ENCODE data around the gene BICRA.
"Not testable (repeated sequence)": the region's sequence is repeated elsewhere in the genome, so short reads cannot be mapped to it uniquely, and the experiment has no call there.

BICRA gene

GRCh38 chr19:47663435-47663910 lies 54.5 kb downstream of the BICRA start:
- no peak for DNase-seq (ENCODE audit: low read depth in 2 of 2)

GRCh38 chr19:47663911-47664771 lies 55.2 kb downstream of the BICRA start:
- DNase-seq (ENCODE audit: low read depth in 2 of 2): no peak

- DNase-seq (ENCODE audit: low read depth in 2 of 2): not testable (repeated sequence)
Observed at GRCh38 chr19:47668556-47668955, 59.6 kb downstream of the BICRA start.

- no peak for DNase-seq (ENCODE audit: low read depth in 2 of 2)
Observed at GRCh38 chr19:47670736-47671135, 61.8 kb downstream of the BICRA start.

GRCh38 chr19:47671499-47671898 lies 62.6 kb downstream of the BICRA start:
- DNase-seq (ENCODE audit: low read depth in 2 of 2): no peak

- no peak for DNase-seq (ENCODE audit: low read depth in 2 of 2)
Observed at GRCh38 chr19:47673426-47673825, 64.5 kb downstream of the BICRA start.

- DNase-seq (ENCODE audit: low read depth in 2 of 2): no peak
Observed at GRCh38 chr19:47674548-47674947, 65.6 kb downstream of the BICRA start.

- DNase-seq (ENCODE audit: low read depth in 2 of 2): no peak
Observed at GRCh38 chr19:47675271-47675670, 66.3 kb downstream of the BICRA start.

- DNase-seq (ENCODE audit: low read depth in 2 of 2): no peak
Observed at GRCh38 chr19:47675859-47676258, 66.9 kb downstream of the BICRA start.

- no peak for DNase-seq (ENCODE audit: low read depth in 2 of 2)
Observed at GRCh38 chr19:47676811-47677210, 67.9 kb downstream of the BICRA start.

GRCh38 chr19:47679251-47679900 lies 70.4 kb downstream of the BICRA start:
- no peak for DNase-seq (ENCODE audit: low read depth in 2 of 2)

- DNase-seq (ENCODE audit: low read depth in 2 of 2): no peak
Observed at GRCh38 chr19:47679922-47680857, 71.3 kb downstream of the BICRA start.

- no peak for DNase-seq (ENCODE audit: low read depth in 2 of 2)
Observed at GRCh38 chr19:47680858-47681332, 72.0 kb downstream of the BICRA start.

- no peak for DNase-seq (ENCODE audit: low read depth in 2 of 2)
Observed at GRCh38 chr19:47681388-47681787, 72.5 kb downstream of the BICRA start.

- DNase-seq (ENCODE audit: low read depth in 2 of 2): no peak
Observed at GRCh38 chr19:47681936-47682335, 73.0 kb downstream of the BICRA start.

- DNase-seq (ENCODE audit: low read depth in 2 of 2): no peak
Observed at GRCh38 chr19:47682939-47683338, 74.0 kb downstream of the BICRA start.

GRCh38 chr19:47686679-47687450 lies 77.9 kb downstream of the BICRA start:
- DNase-seq (ENCODE audit: low read depth in 2 of 2): no peak

- DNase-seq (ENCODE audit: low read depth in 2 of 2): no peak
Observed at GRCh38 chr19:47687906-47688305, 79.0 kb downstream of the BICRA start.

- no peak for DNase-seq (ENCODE audit: low read depth in 2 of 2)
Observed at GRCh38 chr19:47691090-47691489, 82.2 kb downstream of the BICRA start.

- DNase-seq (ENCODE audit: low read depth in 2 of 2): no peak
Observed at GRCh38 chr19:47691782-47692181, 82.8 kb downstream of the BICRA start.

- no peak for DNase-seq (ENCODE audit: low read depth in 2 of 2)
Observed at GRCh38 chr19:47693489-47693888, 84.6 kb downstream of the BICRA start.
